ENCODE results near the gene MCOLN1.
"Not testable (repeated sequence)": the region's sequence is repeated elsewhere in the genome, so short reads cannot be mapped to it uniquely, and the experiment has no call there.

MCOLN1 gene

DNA sequence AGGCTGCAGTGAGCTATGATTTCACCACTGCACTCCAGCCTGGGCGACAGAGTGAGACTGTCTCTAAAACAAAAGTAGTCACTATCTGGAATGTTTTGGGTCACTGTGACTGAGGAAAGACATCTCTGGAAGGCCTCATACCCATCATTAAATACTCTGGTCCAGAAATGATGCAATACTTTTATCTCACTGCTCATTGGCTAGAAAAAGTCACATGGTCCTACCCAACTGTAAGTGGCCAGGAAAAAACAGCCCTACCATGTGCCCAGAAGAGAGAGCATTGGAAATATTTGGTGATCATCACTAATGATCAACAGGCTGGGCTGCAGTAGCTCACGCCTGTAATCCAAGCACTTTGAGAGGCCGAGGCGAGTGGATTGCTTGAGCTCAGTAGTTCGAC lies 42.9 kb downstream of the MCOLN1 start:
- TF ChIP-seq, protein P1, sequence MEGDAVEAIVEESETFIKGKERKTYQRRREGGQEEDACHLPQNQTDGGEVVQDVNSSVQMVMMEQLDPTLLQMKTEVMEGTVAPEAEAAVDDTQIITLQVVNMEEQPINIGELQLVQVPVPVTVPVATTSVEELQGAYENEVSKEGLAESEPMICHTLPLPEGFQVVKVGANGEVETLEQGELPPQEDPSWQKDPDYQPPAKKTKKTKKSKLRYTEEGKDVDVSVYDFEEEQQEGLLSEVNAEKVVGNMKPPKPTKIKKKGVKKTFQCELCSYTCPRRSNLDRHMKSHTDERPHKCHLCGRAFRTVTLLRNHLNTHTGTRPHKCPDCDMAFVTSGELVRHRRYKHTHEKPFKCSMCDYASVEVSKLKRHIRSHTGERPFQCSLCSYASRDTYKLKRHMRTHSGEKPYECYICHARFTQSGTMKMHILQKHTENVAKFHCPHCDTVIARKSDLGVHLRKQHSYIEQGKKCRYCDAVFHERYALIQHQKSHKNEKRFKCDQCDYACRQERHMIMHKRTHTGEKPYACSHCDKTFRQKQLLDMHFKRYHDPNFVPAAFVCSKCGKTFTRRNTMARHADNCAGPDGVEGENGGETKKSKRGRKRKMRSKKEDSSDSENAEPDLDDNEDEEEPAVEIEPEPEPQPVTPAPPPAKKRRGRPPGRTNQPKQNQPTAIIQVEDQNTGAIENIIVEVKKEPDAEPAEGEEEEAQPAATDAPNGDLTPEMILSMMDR (IDR thresholded peaks at IDR 0.05; ENCODE audit: extremely low read depth, insufficient read depth, missing control alignments), result no peak
- DNase-seq (ENCODE audit: low spot score), result peak; percentile 12
- in situ Hi-C loops (cut with MboI; ENCODE audit: low pct_unique_long_range_greater_than_20kb, low sequenced_read_pairs, unreplicated experiment), result loop anchor here (25.0 kb wide), 1 partner anchor 247 kb away; no protein-coding TSS in a partner anchor

DNA sequence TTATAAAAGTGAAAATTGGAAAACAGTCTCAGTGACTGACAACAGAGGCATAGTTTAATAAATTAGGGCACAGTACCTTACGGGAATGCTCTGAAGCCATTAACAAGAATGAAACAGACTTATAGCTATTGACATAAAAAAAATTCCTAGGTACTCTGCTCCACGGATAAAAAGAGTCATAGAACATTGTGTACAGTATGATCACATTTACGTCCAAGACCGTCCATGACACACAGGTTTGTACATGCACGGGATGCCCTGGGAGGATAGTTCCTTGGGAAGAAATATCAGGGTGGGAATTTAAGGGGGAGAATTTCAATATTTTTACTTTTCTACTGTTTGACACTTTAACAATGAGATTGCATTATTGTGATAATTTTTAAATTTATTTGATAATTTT lies 48.3 kb downstream of the MCOLN1 start:
- in situ Hi-C loops (cut with MboI; ENCODE audit: low pct_unique_long_range_greater_than_20kb, low sequenced_read_pairs, unreplicated experiment), result loop anchor here (25.0 kb wide), 1 partner anchor 242 kb away; no protein-coding TSS in a partner anchor
- TF ChIP-seq, protein P1 (IDR thresholded peaks at IDR 0.05; ENCODE audit: extremely low read depth, insufficient read depth, missing control alignments), result no peak
- no peak for DNase-seq (ENCODE audit: low spot score)

DNA sequence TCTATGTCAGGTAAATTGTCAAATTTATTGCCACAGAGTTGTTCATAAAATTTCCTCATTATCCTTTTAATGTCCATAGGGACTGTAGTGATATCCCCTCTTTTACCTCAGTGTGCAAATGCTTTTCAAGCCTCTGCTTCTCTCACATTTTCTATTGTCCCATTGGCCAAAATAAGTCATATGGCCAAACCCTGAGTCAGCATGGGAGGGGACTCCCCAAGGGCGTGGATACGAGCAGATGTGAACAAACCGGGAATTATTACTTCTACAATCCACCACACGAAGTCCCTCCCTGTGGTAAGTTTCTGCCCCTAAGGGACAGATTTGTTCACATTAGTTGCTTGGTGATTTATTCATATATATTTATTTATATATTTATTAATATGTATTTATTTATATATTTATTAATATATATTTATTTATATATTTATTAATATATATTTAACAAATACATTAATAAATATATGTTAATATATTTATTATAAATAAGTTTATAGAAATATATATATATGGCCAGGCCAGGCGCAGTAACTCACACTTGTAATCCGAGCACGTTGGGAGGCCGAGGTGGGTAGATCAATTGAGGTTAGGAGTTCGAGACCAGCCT lies 53.1 kb downstream of the MCOLN1 start:
- peak; percentile 23 for DNase-seq (ENCODE audit: low spot score)
- in situ Hi-C loops (cut with MboI; ENCODE audit: low pct_unique_long_range_greater_than_20kb, low sequenced_read_pairs, unreplicated experiment), result no loop called here
- TF ChIP-seq, protein P1 (IDR thresholded peaks at IDR 0.05; ENCODE audit: extremely low read depth, insufficient read depth, missing control alignments), result no peak

DNA sequence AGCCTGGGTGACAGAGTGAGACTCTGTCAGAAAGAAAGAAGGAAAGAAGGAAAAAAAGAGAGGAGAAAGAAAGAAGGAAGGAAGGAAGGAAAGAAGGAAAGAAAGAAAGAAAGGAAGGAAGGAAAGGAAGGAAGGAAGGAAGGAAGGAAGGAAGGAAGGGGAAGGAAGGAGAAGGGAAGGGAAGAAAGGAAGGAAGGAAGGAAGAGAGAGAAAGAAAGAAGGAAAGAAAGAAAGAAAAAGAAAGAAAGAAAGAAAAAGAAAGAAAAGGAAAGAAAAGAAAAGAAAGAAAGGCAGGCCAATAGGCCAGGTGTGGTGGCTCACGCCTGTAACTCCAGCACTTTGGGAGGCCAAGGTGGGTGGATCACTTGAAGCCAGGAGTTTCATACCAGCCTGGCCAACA lies 55.0 kb downstream of the MCOLN1 start:
- in situ Hi-C loops (cut with MboI; ENCODE audit: low pct_unique_long_range_greater_than_20kb, low sequenced_read_pairs, unreplicated experiment); DNase-seq (ENCODE audit: low spot score): not testable (repeated sequence)

DNA sequence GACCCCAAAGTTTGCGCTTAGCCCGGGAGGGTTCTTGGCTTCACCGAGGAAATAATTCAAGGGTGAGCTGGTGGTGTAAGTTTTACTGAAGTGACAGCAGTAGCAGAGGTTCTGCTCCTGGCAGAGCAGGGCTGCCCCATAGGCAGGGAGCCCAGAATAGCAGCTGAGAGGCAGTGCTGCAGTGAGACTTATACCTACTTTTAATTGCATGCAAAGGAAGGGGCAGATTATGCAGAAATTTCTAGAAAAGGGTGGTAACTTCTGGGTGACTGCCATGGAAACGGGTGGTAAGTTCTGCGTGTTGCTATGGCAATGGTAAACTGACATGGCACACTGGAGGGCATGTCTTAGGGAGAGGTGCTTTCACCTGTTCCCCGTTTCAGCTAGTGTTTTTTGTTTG lies 55.7 kb downstream of the MCOLN1 start:
- TF ChIP-seq, protein P1 (IDR thresholded peaks at IDR 0.05; ENCODE audit: extremely low read depth, insufficient read depth, missing control alignments), result no peak
- in situ Hi-C loops (cut with MboI; ENCODE audit: low pct_unique_long_range_greater_than_20kb, low sequenced_read_pairs, unreplicated experiment), result no loop called here
- no peak for DNase-seq (ENCODE audit: low spot score)

DNA sequence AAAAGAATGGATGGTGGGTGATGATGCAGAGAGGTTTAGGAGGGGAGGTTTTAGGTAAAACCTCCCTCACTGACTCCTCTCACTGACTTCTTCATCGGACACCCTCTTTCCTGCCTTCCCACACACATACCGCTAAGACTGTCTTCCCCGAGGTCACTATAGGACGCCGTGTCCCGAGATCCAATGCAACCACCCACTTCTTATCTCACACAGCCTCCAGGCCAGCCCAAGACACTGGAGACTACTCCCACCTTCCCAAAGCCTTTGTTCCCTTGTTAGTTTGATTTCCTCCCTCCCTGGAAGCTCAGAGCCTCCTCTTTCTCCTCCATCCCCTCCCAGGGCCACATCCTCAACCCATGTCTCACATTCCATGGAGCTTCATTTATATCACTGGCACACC lies 56.8 kb downstream of the MCOLN1 start:
- in situ Hi-C loops (cut with MboI; ENCODE audit: low pct_unique_long_range_greater_than_20kb, low sequenced_read_pairs, unreplicated experiment), result no loop called here
- no peak for DNase-seq (ENCODE audit: low spot score)
- TF ChIP-seq, protein P1 (IDR thresholded peaks at IDR 0.05; ENCODE audit: extremely low read depth, insufficient read depth, missing control alignments), result no peak

DNA sequence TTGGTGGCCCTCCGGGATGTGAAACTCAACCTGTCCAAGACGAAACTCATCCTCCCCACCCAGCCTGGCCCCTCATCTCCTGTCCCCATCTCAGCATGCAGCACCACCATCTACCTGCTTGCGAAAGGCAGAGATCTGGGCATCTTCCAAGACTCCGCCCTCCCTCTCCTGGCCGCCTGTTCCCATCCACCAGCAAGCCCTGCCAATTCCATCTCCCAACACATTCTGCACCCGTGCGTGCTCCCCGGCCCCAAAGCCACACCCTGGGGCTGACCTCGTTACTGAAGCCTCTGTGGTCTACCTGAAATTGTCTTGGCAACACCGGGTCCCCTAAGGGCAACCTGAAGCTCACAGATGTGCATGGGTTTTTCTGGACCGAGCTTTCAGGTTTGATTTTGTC lies 60.0 kb downstream of the MCOLN1 start:
- TF ChIP-seq, protein P1 (IDR thresholded peaks at IDR 0.05; ENCODE audit: extremely low read depth, insufficient read depth, missing control alignments), result no peak
- no peak for DNase-seq (ENCODE audit: low spot score)
- in situ Hi-C loops (cut with MboI; ENCODE audit: low pct_unique_long_range_greater_than_20kb, low sequenced_read_pairs, unreplicated experiment), result no loop called here
